HEK293 (cell line): Measurements from ENCODE around the gene RCSD1.

Source experiments
- CTCF ChIP-seq: fragments of 450-650 bp; formaldehyde crosslinking; IDR thresholded peaks from 2 replicates; pipeline ENCODE4 v1.5.1; 2016; ENCODE audit warnings: missing biosample characterization, missing genetic modification characterization
- KLF1 ChIP-seq: fragments of 450-650 bp; formaldehyde crosslinking; IDR thresholded peaks from 2 replicates; pipeline ENCODE4 v1.5.1; 2016; ENCODE audit warnings: missing biosample characterization, missing genetic modification characterization
- PBX3 ChIP-seq: sonication (generic); formaldehyde crosslinking; IDR thresholded peaks from 2 replicates; pipeline ENCODE4 v1.8.1; 2022; ENCODE audit warnings: mild to moderate bottlenecking, moderate library complexity, missing genetic modification reagents
- ZBTB20 ChIP-seq: fragments of 450-650 bp; formaldehyde crosslinking; IDR thresholded peaks from 2 replicates; pipeline ENCODE4 v1.5.1; 2016; ENCODE audit warnings: missing biosample characterization, missing genetic modification characterization
- ZNF324 ChIP-seq: fragments of 450-650 bp; formaldehyde crosslinking; IDR thresholded peaks from 2 replicates; pipeline ENCODE4 v1.5.1; 2016; ENCODE audit warnings: missing biosample characterization, missing genetic modification characterization
- ZNF747 ChIP-seq: fragments of 450-650 bp; formaldehyde crosslinking; IDR thresholded peaks from 2 replicates; pipeline ENCODE4 v1.5.1; 2016; ENCODE audit warnings: missing biosample characterization, missing genetic modification characterization
- TF ChIP-seq, protein P1 (sequence below): fragments of 450-650 bp; IDR thresholded peaks from 2 replicates; pipeline ENCODE4 v1.5.1; 2018; ENCODE audit warnings: missing biosample characterization, mild to moderate bottlenecking, missing genetic modification characterization
- TF ChIP-seq, protein P2 (sequence below): fragments of 450-650 bp; formaldehyde crosslinking; IDR thresholded peaks from 2 replicates; pipeline ENCODE4 v1.5.1; 2016; ENCODE audit warnings: missing biosample characterization, missing genetic modification characterization
- TF ChIP-seq, protein P3 (sequence below): fragments of 450-650 bp; formaldehyde crosslinking; IDR thresholded peaks from 2 replicates; pipeline ENCODE4 v1.5.1; 2017; ENCODE audit warnings: missing biosample characterization, missing genetic modification characterization
- TF ChIP-seq, protein P4 (sequence below): fragments of 450-650 bp; formaldehyde crosslinking; IDR thresholded peaks from 2 replicates; pipeline ENCODE4 v1.5.1; 2016; ENCODE audit warnings: missing biosample characterization, missing genetic modification characterization

DNA sequence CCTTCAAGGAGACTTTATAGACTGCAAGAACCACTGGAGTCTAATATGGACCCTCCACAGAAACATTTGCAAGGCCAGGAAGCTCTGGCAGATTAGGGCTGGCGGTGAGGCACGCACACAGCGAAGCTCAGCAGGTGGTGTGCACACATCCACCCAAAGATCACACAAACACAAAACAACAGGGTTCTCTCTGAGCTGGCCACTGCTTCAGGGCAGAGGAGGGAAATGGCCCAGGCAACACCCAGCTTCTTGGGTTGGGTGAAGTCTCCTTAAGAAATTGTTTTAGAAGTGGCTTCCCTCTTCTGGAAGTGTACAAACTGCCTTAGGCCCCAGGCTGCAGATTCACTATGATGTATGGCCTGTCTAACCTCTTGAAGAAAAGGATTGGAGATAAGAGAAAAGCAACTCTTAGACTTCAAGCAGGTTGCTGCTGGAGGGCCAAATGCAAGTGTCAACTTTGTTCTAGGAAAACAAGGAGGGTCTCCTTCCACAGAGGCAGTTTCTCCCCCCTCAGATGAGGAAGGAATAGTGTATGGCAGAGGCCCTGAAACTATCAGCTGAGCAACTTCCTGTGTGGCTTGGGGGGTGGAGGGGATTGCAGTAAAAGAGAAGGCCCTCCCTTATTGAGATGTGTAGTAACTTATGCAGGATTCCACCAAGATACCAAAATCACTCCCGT lies 2.0 kb downstream of the RCSD1 start:
- TF ChIP-seq PBX3 (CRISPR knock-in tag), result no peak
- TF ChIP-seq, protein P1, sequence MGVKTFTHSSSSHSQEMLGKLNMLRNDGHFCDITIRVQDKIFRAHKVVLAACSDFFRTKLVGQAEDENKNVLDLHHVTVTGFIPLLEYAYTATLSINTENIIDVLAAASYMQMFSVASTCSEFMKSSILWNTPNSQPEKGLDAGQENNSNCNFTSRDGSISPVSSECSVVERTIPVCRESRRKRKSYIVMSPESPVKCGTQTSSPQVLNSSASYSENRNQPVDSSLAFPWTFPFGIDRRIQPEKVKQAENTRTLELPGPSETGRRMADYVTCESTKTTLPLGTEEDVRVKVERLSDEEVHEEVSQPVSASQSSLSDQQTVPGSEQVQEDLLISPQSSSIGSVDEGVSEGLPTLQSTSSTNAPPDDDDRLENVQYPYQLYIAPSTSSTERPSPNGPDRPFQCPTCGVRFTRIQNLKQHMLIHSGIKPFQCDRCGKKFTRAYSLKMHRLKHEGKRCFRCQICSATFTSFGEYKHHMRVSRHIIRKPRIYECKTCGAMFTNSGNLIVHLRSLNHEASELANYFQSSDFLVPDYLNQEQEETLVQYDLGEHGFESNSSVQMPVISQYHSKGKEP, result no peak
- TF ChIP-seq ZNF747, result no peak
- no peak for TF ChIP-seq KLF1 (tag by site-specific recombination)
- TF ChIP-seq, protein P2, sequence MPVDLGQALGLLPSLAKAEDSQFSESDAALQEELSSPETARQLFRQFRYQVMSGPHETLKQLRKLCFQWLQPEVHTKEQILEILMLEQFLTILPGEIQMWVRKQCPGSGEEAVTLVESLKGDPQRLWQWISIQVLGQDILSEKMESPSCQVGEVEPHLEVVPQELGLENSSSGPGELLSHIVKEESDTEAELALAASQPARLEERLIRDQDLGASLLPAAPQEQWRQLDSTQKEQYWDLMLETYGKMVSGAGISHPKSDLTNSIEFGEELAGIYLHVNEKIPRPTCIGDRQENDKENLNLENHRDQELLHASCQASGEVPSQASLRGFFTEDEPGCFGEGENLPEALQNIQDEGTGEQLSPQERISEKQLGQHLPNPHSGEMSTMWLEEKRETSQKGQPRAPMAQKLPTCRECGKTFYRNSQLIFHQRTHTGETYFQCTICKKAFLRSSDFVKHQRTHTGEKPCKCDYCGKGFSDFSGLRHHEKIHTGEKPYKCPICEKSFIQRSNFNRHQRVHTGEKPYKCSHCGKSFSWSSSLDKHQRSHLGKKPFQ (tag by site-specific recombination), result no peak
- no peak for TF ChIP-seq ZBTB20
- TF ChIP-seq CTCF (tag by site-specific recombination), result no peak
- TF ChIP-seq, protein P3, sequence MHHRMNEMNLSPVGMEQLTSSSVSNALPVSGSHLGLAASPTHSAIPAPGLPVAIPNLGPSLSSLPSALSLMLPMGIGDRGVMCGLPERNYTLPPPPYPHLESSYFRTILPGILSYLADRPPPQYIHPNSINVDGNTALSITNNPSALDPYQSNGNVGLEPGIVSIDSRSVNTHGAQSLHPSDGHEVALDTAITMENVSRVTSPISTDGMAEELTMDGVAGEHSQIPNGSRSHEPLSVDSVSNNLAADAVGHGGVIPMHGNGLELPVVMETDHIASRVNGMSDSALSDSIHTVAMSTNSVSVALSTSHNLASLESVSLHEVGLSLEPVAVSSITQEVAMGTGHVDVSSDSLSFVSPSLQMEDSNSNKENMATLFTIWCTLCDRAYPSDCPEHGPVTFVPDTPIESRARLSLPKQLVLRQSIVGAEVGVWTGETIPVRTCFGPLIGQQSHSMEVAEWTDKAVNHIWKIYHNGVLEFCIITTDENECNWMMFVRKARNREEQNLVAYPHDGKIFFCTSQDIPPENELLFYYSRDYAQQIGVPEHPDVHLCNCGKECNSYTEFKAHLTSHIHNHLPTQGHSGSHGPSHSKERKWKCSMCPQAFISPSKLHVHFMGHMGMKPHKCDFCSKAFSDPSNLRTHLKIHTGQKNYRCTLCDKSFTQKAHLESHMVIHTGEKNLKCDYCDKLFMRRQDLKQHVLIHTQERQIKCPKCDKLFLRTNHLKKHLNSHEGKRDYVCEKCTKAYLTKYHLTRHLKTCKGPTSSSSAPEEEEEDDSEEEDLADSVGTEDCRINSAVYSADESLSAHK, result no peak
- TF ChIP-seq, protein P4, sequence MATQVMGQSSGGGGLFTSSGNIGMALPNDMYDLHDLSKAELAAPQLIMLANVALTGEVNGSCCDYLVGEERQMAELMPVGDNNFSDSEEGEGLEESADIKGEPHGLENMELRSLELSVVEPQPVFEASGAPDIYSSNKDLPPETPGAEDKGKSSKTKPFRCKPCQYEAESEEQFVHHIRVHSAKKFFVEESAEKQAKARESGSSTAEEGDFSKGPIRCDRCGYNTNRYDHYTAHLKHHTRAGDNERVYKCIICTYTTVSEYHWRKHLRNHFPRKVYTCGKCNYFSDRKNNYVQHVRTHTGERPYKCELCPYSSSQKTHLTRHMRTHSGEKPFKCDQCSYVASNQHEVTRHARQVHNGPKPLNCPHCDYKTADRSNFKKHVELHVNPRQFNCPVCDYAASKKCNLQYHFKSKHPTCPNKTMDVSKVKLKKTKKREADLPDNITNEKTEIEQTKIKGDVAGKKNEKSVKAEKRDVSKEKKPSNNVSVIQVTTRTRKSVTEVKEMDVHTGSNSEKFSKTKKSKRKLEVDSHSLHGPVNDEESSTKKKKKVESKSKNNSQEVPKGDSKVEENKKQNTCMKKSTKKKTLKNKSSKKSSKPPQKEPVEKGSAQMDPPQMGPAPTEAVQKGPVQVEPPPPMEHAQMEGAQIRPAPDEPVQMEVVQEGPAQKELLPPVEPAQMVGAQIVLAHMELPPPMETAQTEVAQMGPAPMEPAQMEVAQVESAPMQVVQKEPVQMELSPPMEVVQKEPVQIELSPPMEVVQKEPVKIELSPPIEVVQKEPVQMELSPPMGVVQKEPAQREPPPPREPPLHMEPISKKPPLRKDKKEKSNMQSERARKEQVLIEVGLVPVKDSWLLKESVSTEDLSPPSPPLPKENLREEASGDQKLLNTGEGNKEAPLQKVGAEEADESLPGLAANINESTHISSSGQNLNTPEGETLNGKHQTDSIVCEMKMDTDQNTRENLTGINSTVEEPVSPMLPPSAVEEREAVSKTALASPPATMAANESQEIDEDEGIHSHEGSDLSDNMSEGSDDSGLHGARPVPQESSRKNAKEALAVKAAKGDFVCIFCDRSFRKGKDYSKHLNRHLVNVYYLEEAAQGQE, result no peak
- TF ChIP-seq ZNF324 (tag by site-specific recombination), result no peak
